H9 (cell line): Measurements from ENCODE around the gene ZNF664. TPM values are rescaled to one million over a fixed set of nuclear protein-coding genes. Genes with fewer than 3 reads are reported as not detected.

Source experiments
- DNase-seq: peaks from one replicate; pipeline ENCODE4 v3.0.0-alpha.2; 2017
- H2AFZ ChIP-seq: one replicate; pipeline ENCODE4 v1.6.1; 2013; ENCODE audit warnings: mild to moderate bottlenecking, low read length, control low read depth, moderate library complexity
- H2AK5ac ChIP-seq: 2 replicates; pipeline ENCODE4 v1.6.1; 2013; ENCODE audit warnings: low read length, control low read depth, mixed read lengths; ENCODE audit not compliant: insufficient read length
- H2BK120ac ChIP-seq: one replicate; pipeline ENCODE4 v1.6.1; 2013; ENCODE audit warnings: low read depth, mild to moderate bottlenecking, low read length, control low read depth, inconsistent platforms; ENCODE audit not compliant: poor library complexity, severe bottlenecking
- H2BK12ac ChIP-seq: 2 replicates; pipeline ENCODE4 v1.6.1; 2013; ENCODE audit warnings: low read length, control low read depth, mixed read lengths, low read depth; ENCODE audit not compliant: insufficient read length
- H2BK15ac ChIP-seq: 2 replicates; pipeline ENCODE4 v1.6.1; 2013; ENCODE audit warnings: low read depth, low read length, control low read depth
- H2BK20ac ChIP-seq: one replicate; pipeline ENCODE4 v1.6.1; 2013; ENCODE audit warnings: low read depth, mild to moderate bottlenecking, low read length, control low read depth, inconsistent platforms; ENCODE audit not compliant: poor library complexity, severe bottlenecking
- H2BK5ac ChIP-seq: 2 replicates; pipeline ENCODE4 v1.6.1; 2013; ENCODE audit warnings: low read length, control low read depth, mixed read lengths; ENCODE audit not compliant: insufficient read length
- H3K14ac ChIP-seq: 2 replicates; pipeline ENCODE4 v1.6.1; 2013; ENCODE audit warnings: low read length, control low read depth; ENCODE audit not compliant: insufficient read depth
- H3K18ac ChIP-seq: 2 replicates; pipeline ENCODE4 v1.6.1; 2013; ENCODE audit warnings: low read depth, mild to moderate bottlenecking, mixed read lengths, low read length, control low read depth; ENCODE audit not compliant: insufficient read length
- H3K23ac ChIP-seq: 2 replicates; pipeline ENCODE4 v1.6.1; 2013; ENCODE audit warnings: low read length, control low read depth, mixed read lengths, low read depth; ENCODE audit not compliant: insufficient read length
- H3K23me2 ChIP-seq: 2 replicates; pipeline ENCODE4 v1.6.1; 2013; ENCODE audit warnings: low read depth, mild to moderate bottlenecking, mixed read lengths, low read length, control low read depth; ENCODE audit not compliant: insufficient read length, poor library complexity, severe bottlenecking
- H3K27ac ChIP-seq: 2 replicates; pipeline ENCODE4 v1.5.1; 2013; ENCODE audit warnings: low read length, control low read depth, mixed read lengths, low read depth; ENCODE audit not compliant: insufficient read length
- H3K27me3 ChIP-seq: 2 replicates; pipeline ENCODE4 v1.6.1; 2013; ENCODE audit warnings: low read length, control low read depth, inconsistent platforms; ENCODE audit not compliant: insufficient read depth
- H3K4ac ChIP-seq: 2 replicates; pipeline ENCODE4 v1.6.1; 2013; ENCODE audit warnings: low read depth, mild to moderate bottlenecking, control low read depth, inconsistent platforms, low read length, moderate library complexity
- H3K4me1 ChIP-seq: 2 replicates; pipeline ENCODE4 v1.6.1; 2013; ENCODE audit warnings: low read length, control low read depth, inconsistent platforms; ENCODE audit not compliant: insufficient read depth
- H3K4me2 ChIP-seq: 2 replicates; pipeline ENCODE4 v1.6.1; 2013; ENCODE audit warnings: low read length, control low read depth, mixed read lengths; ENCODE audit not compliant: insufficient read length, insufficient read depth
- H3K56ac ChIP-seq: 2 replicates; pipeline ENCODE4 v1.6.1; 2013; ENCODE audit warnings: low read depth, mild to moderate bottlenecking, mixed read lengths, low read length, control low read depth; ENCODE audit not compliant: insufficient read length
- H3K79me1 ChIP-seq: 2 replicates; pipeline ENCODE4 v1.6.1; 2013; ENCODE audit warnings: low read depth, mild to moderate bottlenecking, moderate library complexity, low read length, control low read depth, inconsistent platforms; ENCODE audit not compliant: insufficient read depth, poor library complexity, severe bottlenecking
- H3K79me2 ChIP-seq: 2 replicates; pipeline ENCODE4 v1.6.1; 2013; ENCODE audit warnings: low read length, control low read depth, inconsistent platforms; ENCODE audit not compliant: insufficient read depth
- H3K9ac ChIP-seq: 2 replicates; pipeline ENCODE4 v1.6.1; 2013; ENCODE audit warnings: low read length, control low read depth, mixed read lengths; ENCODE audit not compliant: insufficient read length; ENCODE audit errors: extremely low read depth
- H3K9me3 ChIP-seq: one replicate; pipeline ENCODE4 v1.6.1; 2013; ENCODE audit warnings: low read depth, low read length, inconsistent platforms; ENCODE audit not compliant: control insufficient read depth
- H3T11ph ChIP-seq: one replicate; pipeline ENCODE4 v1.6.1; 2013; ENCODE audit warnings: mild to moderate bottlenecking, low read length, control low read depth, inconsistent platforms
- H4K20me1 ChIP-seq: one replicate; pipeline ENCODE4 v1.6.1; 2013; ENCODE audit not compliant: control insufficient read depth, insufficient read length, insufficient read depth
- H4K5ac ChIP-seq: 2 replicates; pipeline ENCODE4 v1.6.1; 2013; ENCODE audit warnings: low read depth, mild to moderate bottlenecking, mixed read lengths, low read length, control low read depth; ENCODE audit not compliant: insufficient read length
- H4K8ac ChIP-seq: replicated peaks from 2 replicates; pipeline ENCODE4 v1.6.1; 2013; ENCODE audit warnings: low read length, control low read depth, mixed read lengths, low read depth; ENCODE audit not compliant: insufficient read length
- H4K91ac ChIP-seq: 2 replicates; pipeline ENCODE4 v1.6.1; 2013; ENCODE audit warnings: low read depth, mild to moderate bottlenecking, moderate library complexity, mixed read lengths, low read length, control low read depth; ENCODE audit not compliant: insufficient read length
- H3K27ac Mint-ChIP-seq, 3 experiments: 2 replicates in 2 of 3; 3 replicates in 1 of 3; pipeline ENCODE4 v1.8.0; 2020 to 2021; ENCODE audit warnings: mixed read lengths in 3 of 3, mild to moderate bottlenecking in 1 of 3, moderate library complexity in 1 of 3
- H3K27me3 Mint-ChIP-seq: 2 replicates; pipeline ENCODE4 v1.8.0; 2021; ENCODE audit warnings: low read depth, mild to moderate bottlenecking, moderate library complexity, mixed read lengths
- H3K36me3 Mint-ChIP-seq, 3 experiments: 2 replicates in 2 of 3; 3 replicates in 1 of 3; pipeline ENCODE4 v1.8.0; 2020 to 2021; ENCODE audit warnings: low read depth in 3 of 3, mixed read lengths in 3 of 3; ENCODE audit not compliant: insufficient read depth in 1 of 3
- H3K4me1 Mint-ChIP-seq, 2 experiments: 2 replicates each; pipeline ENCODE4 v1.8.0; 2020; ENCODE audit warnings: mixed read lengths in 2 of 2
- H3K4me3 Mint-ChIP-seq, 2 experiments: 2 replicates in 1 of 2; 3 replicates in 1 of 2; pipeline ENCODE4 v1.8.0; 2020 to 2021; ENCODE audit warnings: mild to moderate bottlenecking in 2 of 2, mixed read lengths in 2 of 2, moderate library complexity in 1 of 2
- H3K9me3 Mint-ChIP-seq, 2 experiments: 2 replicates in 1 of 2; 3 replicates in 1 of 2; pipeline ENCODE4 v1.8.0; 2020; ENCODE audit warnings: mild to moderate bottlenecking in 2 of 2, mixed read lengths in 2 of 2, moderate library complexity in 1 of 2
- CTCF ChIP-seq: fragments of 200-600 bp; sonication (generic); conservative IDR thresholded peaks from 3 replicates; pipeline ENCODE4 v1.8.0; 2021; ENCODE audit warnings: antibody characterized with exemption, mild to moderate bottlenecking
- WGBS: extraction: QIAGEN DNeasy Blood & Tissue Kit; methylation state at CpG from one replicate; pipeline ENCODE4 v1.1.7; 2013; ENCODE audit warnings: missing lambda C conversion rate, low lambda C conversion rate, mixed read lengths; ENCODE audit not compliant: insufficient read length; ENCODE audit errors: extremely low coverage; 5-methylcytosine and 5-hydroxymethylcytosine counted together
- total RNA-seq: library from RNA; stranded (reverse); gene quantifications from 2 replicates; pipeline ENCODE4 v1.2.1, GENCODE V29; 2021

ZNF664 gene
- total RNA-seq, 1 experiment from 2014 or later, result 29.5 TPM

GRCh38 chr12:123948796-123949769, 23.9 kb upstream of the ZNF664 start:
- no CpG with 5 or more reads among the region's 19 CpGs for WGBS
- no peak overlapping the region for H2BK12ac ChIP-seq
- H2BK15ac ChIP-seq, result no peak overlapping the region
- H3K9me3 ChIP-seq, result no peaks in the 10 kb centered on the region
- no peak overlapping the region for H2BK120ac ChIP-seq
- H4K91ac ChIP-seq, result no peak overlapping the region
- no peaks in the 10 kb centered on the region for H4K20me1 ChIP-seq
- H3K36me3 Mint-ChIP-seq, result peaks cover 0 to 1% (median 0%) of the 10 kb centered on the region in 3 experiments; a peak in 1 of 7 replicates
- peak; percentile 24 for DNase-seq
- H2BK5ac ChIP-seq, result no peak overlapping the region
- H3K4me1 ChIP-seq, result no peaks in the 10 kb centered on the region
- no peak overlapping the region for H4K5ac ChIP-seq
- H2AFZ ChIP-seq, result no peak overlapping the region
- no peaks in the 10 kb centered on the region for H3K79me1 ChIP-seq
- no peak overlapping the region for H3K4me3 Mint-ChIP-seq
- no peaks in the 10 kb centered on the region for H3K9me3 Mint-ChIP-seq
- H3K18ac ChIP-seq, result no peak overlapping the region
- no peaks in the 10 kb centered on the region for H3K23me2 ChIP-seq
- no peak overlapping the region for H3K9ac ChIP-seq
- no peak overlapping the region for H3K56ac ChIP-seq
- H3K27ac ChIP-seq, result no peak overlapping the region
- no peaks in the 10 kb centered on the region; the same call in 1 of the 2 replicates for H3K27me3 ChIP-seq
- H3K4me2 ChIP-seq, result no peak overlapping the region
- no peak for TF ChIP-seq CTCF
- no peak overlapping the region for H3K4ac ChIP-seq
- H2BK20ac ChIP-seq, result no peak overlapping the region
- no peak overlapping the region for H3K14ac ChIP-seq
- no peak overlapping the region for H4K8ac ChIP-seq
- no peak overlapping the region for H3K27ac Mint-ChIP-seq
- no peaks in the 10 kb centered on the region for H3K79me2 ChIP-seq
- no peak overlapping the region for H2AK5ac ChIP-seq
- no peak overlapping the region for H3T11ph ChIP-seq
- no peak overlapping the region for H3K23ac ChIP-seq
- H3K4me1 Mint-ChIP-seq, result no peaks in the 10 kb centered on the region; a peak in 1 of 4 replicates
- H3K27me3 Mint-ChIP-seq, result peaks cover 96% of the 10 kb centered on the region
